HG02970 (cell line): ENCODE measurements around the gene FAM25G.

Experiments used
- ATAC-seq: cut with Tn5 transposase; IDR thresholded peaks from one replicate; pipeline ENCODE4 v1.9.1; 2021; ENCODE audit warnings: mild to moderate bottlenecking, moderate library complexity, moderate number of reproducible peaks; ENCODE audit not compliant: unreplicated experiment, low FRiP score

The FAM25G gene

DNA sequence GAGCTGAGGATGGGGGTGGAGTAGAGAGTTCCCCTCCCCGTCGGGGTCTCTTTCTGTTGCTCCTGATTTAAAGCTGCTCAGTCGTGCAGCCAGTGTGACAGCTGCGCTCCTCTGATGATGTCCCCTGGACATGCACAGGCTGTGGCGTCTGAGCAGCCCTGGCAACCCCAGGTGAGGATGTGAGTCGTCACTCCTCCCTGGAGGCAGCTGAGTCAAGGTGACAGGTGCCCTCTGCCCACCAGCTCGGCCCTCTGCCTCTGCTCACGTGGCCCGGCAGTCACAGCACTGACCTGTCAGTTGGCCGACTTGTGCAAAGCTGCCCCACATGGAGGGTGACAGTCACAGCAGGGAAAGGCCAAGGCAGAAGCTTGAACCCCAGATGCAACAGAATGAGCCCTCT lies 41.5 kb downstream of the FAM25G start:
- ATAC-seq: no peak

DNA sequence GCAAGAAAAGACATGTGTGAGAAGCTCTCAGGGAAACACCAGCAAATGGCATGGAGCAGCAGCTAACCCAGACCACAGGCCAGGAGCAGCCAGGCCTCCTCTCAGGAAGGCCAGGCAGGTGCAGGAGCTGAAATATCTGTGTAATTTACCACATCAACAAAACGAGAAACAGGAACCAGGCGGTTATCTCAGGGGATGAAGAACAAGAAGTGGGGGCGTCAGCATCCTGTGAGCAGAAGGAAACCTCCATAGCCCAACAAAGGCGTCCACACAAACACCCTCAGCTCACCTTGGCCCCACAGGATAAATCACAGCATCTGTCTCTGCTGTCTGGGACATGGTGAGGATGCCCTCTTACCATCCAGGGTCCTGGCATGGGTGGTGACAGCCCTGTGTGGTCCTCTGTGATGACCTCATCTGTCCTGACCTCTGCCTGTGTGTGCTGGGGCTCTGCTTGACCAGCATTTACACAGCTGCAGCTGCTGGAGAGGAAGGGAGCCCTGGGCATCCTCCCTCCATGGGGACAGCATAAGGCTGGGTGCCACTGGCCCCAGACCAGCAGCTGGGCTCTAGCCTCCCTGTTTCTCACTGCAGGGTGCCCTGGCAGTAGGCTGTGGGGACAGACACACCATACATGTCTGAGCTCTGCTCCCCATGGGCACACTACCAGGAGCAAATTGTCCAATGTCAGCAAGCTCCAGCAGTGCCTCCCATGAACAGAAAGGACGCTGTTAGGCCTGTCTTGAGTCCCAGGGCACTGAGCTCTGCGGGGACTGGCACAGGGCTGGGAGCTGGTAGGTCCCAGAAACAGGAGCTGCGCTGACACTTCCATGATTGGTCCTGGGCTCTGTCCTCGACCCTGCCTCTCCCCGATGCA lies 42.2 kb downstream of the FAM25G start:
- no peak for ATAC-seq

DNA sequence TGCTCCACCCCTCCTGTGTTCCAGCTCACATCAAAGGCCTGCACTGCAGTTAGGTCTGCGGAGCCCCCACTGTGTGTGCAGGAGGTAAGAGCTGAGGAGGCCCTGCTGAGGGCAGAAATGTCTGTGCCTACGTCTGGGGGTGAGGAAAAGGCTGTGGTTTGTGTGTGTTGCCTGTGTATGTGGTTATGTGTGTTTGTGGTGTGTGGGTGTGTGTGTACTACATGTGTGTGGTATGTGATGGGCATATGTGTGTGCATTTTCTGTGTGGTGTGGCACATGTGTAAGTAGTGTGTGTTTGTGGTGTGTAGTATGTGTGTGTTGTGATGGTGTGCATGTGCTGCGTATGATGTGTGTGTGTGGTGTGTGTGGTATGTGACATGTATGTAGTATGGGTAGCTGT lies 43.8 kb downstream of the FAM25G start:
- no peak for ATAC-seq

DNA sequence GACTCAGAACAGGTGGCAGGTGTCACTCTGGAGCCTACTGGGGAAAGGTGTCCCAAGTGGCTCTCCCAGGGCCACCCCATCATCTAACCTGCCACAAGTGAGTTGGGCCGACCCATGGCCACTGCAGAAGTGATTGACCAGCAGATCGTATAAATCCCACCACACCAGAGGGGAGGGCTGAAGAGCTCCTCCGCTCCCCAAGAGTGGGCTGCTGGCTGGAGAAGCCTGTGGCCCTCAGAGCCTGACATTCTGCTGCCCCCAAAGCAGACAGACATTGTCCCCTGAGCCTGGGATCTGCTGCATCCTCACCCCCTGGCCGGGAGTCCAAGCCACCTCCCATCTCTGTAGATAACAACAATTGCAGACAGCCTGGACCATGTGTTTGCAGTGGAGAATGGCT lies 44.3 kb downstream of the FAM25G start:
- ATAC-seq: no peak

DNA sequence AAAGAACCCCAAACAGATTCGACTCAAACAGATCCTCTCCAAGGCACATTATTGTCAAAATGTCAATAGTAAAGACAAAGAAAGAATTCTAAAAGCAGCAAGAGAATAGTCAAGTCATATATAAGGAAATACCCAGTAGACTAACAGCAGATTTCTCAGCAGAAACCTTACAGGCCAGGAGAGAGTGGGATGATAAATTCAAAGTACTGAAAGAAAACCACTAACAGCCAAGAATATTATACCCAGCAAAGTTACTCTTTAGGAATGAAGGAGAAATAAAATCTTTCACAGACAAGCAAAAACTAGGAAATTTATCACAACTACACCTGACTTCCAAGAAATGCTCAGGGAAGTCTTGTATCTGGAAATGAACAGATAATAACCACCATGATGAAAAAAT lies 45.8 kb downstream of the FAM25G start:
- no peak for ATAC-seq

DNA sequence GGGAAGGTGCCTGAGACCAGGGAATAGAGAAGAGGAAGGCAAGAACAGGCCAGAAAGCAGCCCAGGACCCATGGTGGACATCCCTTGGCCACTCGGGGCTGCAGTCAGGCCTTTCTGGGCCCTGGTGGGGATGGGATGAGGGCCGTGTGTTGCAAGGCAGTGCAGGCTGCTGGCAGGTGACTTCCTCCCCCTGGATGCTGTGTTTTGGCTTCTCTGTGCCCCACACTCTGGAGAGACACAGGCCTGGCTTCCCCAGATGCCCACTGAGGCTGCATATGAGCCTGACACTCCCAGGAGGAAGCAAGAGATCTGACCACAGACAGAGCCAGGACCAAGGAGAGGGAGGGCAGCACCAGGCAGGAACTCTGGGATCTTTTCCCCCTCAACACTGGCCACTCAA lies 47.5 kb downstream of the FAM25G start:
- no peak for ATAC-seq

DNA sequence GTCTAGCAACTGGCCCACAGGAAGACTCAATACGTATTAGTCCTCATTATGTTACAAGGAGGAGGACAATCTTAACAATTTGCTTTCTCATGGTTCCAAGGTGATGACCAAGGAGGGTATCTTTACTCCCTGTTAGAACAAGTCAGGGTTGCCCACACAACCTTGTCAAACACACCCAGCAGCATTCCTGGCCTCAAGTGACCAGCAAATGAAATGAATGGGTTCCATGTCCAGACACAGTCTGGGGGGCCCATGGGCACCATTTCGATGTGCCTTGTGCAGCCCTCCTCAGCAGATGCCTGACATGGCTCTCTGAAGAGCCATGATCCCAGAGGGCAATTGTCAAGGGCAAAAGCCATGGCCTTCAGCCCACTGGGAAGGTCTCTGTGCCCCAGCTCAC lies 48.4 kb downstream of the FAM25G start:
- ATAC-seq: no peak

DNA sequence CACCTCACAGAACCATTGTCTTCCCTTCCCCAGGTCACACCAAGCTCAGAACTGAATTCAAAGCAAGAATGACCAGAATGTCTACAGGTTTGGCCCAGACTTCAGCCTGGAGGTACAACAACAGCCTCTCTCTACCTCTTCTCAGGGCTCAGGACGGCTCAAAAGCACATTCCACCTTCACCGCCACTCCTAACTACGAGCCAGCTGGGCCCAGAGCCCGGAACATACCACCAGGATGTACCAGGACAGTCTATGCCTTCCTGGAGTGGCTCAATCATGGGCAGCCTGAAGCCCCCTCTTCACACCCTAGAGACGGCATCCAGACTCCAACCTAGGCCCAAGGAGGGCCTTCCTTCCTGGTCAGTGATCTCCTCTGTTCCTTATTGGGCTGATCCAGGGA lies 49.1 kb downstream of the FAM25G start:
- no peak for ATAC-seq

DNA sequence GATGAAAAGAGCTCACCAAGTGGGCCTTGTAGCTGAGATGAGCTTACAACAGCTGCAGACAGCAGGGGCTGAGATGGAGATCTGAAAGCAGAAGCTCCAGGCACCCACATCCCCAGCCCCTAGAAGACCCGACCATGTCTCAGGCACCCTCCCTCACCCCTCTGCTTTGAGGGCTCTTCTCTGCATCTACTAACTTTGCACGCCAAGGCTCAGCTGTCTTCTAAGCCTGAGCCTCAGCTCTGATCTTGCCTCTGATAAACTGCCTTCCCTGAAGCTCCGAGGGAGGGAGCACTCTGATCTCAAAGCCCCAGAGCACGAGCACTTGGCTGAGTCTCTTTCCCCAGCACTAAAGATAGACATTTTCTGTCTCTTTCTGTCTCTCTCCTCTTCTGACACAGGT lies 49.6 kb downstream of the FAM25G start:
- no peak for ATAC-seq

DNA sequence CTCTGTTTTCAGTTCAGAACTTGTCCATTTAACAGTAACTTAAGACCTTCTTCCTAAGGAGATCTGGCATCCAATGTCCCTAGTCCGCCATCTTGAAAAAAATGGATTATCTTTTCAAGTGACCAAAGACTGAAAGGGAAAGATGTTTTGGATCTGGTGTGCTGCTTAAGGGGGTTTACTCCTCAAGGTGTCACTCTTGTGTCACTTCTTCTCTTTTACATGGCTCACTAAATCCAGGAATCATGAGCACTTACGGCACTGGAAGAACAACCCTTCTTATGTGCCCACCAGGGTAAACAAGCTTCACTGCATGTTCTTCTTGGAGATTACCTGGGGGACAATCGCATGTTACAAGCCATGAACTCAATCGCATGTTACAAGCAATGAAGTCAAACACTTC lies 51.3 kb downstream of the FAM25G start:
- no peak for ATAC-seq

DNA sequence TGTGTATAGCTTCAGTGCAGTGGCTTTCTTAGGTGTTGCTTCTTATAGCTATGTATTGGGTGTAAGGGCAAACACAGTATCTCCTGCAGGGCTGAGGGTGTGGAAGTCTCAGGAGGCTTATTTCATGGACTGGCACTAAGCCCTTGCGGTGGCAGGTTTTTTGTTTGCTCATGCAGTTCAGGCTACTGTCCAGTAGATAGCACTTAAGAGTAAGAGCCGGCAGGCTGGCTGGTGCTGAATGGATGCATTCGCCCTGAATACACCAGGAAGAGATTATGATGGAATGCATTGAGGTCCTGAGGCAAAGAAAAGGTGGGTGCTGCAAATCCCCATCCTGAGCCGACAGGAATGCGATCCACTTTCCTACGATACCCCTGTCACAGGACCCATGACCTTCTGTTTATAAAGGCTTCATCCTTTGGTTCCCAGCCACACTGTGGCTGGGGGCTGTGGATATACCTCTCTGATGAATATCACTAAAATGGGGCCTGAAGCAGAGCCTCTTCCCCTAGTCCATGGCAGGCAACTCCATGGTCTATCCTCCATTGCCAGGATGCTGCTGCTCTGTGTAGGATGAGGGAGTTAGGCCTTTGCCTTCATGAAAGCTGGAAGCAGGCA lies 52.5 kb downstream of the FAM25G start:
- ATAC-seq: no peak
